22Rv1 (cell line): ENCODE measurements around the gene S100A11.

Source experiments
- H3K27ac ChIP-seq: fragments of 450-650 bp; 2 replicates; pipeline ENCODE4 v1.5.1; 2017
- ZFX ChIP-seq: fragments of 450-650 bp; IDR thresholded peaks from 2 replicates; pipeline ENCODE4 v1.6.1; 2017; ENCODE audit warnings: antibody characterized with exemption, borderline replicate concordance
- TF ChIP-seq, protein P1 (sequence below): fragments of 450-650 bp; IDR thresholded peaks from 2 replicates; pipeline ENCODE4 v1.5.1; 2017; ENCODE audit warnings: mild to moderate bottlenecking

Gene S100A11

DNA sequence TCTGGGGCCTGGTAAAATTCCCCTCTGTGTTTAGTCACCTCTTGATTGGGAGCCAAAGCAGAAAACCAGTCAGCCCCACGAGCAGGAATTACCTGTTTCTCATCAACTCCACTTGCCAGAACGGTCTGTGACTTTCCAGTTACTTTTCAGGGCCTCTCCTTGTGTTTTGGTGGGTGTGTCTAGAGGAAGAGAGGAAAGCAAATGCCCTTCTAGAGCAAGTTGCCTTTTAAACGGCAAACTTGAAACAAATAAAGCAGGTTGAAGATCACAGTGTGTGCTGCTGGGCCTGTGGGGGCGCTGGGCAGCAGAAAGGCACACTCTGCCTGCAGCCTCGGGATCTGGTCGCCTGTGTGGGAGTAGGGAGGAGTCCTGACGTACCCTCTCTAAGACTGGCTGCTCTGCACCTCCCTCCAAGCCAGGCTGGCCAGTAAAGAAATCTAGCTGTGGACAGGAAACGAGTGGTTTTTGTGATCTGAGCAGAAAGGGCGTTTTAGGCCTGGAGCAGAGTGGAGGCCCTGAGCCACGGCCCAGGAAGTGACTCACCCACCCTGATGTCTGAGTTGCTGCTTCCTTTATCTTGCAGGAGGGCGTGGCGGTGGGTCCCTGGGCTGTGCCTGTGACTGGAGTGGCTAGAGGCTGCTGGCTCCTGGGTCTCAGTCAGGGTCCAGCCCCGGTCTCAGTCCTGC is 11.1 kb upstream of the S100A11 start:
- H3K27ac ChIP-seq, result peak overlapping the region; percentile 89
- TF ChIP-seq, protein P1, sequence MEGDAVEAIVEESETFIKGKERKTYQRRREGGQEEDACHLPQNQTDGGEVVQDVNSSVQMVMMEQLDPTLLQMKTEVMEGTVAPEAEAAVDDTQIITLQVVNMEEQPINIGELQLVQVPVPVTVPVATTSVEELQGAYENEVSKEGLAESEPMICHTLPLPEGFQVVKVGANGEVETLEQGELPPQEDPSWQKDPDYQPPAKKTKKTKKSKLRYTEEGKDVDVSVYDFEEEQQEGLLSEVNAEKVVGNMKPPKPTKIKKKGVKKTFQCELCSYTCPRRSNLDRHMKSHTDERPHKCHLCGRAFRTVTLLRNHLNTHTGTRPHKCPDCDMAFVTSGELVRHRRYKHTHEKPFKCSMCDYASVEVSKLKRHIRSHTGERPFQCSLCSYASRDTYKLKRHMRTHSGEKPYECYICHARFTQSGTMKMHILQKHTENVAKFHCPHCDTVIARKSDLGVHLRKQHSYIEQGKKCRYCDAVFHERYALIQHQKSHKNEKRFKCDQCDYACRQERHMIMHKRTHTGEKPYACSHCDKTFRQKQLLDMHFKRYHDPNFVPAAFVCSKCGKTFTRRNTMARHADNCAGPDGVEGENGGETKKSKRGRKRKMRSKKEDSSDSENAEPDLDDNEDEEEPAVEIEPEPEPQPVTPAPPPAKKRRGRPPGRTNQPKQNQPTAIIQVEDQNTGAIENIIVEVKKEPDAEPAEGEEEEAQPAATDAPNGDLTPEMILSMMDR, result peak; percentile 86
- no peak for TF ChIP-seq ZFX

DNA sequence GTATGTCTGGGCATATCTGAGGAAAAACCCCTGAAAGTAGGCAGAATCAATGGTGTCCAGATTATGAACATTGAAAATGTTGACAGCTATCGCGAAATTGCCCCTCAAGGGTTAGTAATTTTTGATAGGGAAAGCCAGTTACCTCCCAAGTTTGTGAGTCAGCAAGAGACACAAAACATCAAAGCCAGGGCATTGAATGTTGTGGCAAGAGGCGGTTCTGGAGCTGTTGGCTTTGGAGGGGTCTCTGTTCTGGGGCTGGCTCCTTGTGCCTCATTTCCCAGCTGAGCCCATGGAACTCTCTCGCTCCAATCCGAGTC is 10.6 kb upstream of the S100A11 start:
- peak overlapping the region; percentile 89 for H3K27ac ChIP-seq
- no peak for TF ChIP-seq ZFX
- TF ChIP-seq, protein P1, result no peak

DNA sequence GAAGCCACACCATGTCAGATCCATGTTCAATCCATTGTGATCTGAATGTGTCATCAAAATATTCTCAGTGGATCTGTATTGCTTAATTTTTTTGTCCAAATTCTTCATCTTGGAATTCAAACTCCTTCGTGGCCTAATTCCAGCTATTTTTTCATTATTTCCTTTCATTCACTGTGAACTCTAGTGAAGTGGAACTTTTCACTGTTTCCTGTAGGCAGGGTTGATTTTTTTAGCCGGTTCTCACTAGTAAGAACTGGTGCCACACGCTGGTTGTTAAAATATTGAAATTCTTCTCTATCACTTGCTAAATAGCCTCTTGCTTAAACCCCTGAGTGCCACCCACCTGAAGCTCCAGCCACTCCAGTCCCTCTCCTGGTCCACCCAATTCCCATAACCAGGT is 7.6 kb upstream of the S100A11 start:
- no peak overlapping the region for H3K27ac ChIP-seq
- TF ChIP-seq, protein P1, result no peak
- TF ChIP-seq ZFX, result no peak

DNA sequence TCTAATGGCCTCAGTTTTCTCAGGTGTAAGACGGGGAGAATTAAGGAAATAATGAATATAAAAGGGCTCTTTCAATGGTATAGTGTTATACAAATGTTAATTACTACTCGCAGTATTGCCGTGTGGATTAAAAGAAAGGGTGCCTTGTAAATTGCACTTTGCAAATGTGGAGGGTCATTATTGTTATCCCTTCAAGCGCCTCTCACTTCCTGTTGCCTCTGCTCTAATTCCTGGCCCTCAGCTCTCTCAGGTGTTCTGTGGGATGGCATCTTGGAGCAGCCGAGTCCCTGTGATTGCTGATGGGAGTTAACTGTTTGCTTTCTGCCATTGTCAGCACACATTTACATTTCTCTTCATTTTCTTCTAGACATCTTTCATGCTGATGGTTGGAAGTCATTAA is 7.1 kb upstream of the S100A11 start:
- TF ChIP-seq, protein P1, result no peak
- TF ChIP-seq ZFX, result no peak
- no peak overlapping the region for H3K27ac ChIP-seq

DNA sequence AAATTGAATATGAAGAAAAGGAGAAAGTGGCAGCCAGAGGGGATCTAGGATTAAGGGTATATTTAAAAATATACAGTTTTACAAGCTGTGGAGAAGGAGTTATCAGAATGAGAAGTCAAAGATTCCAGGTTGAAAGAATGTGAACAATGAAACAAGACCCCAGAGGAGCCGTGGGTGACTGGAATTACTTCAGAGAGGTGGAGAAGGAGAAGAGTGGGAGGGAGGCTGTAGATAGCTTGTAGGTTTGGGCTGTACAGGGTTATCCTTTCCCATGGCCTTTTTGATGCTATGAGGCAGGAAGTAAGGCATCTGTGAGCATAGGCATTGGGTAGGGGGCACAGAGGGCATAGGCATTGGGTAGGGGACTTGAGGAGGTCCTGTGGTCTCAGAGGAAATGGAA is 5.2 kb upstream of the S100A11 start:
- no peak overlapping the region for H3K27ac ChIP-seq
- TF ChIP-seq, protein P1, result no peak
- no peak for TF ChIP-seq ZFX

DNA sequence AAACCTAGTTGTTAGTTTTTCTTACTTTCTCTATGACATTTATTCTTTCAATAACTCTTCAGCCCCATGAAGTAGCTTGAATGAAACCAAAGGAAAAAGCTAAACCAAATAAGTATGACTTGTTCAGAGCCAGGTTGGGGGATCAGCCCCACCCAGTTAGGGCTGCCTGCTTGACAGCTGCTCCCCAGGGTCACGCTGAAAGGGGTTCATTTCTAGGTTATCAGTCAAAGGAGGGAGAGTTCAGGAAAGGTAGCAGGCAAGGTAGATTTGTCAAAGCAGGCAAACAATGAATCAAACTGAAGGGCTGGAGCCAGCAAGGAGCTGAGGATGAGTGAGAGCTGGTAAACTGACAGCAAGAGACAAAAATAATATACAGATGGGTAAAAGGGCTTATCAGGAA is 3.1 kb upstream of the S100A11 start:
- TF ChIP-seq, protein P1, result no peak
- no peak for TF ChIP-seq ZFX
- no peak overlapping the region for H3K27ac ChIP-seq

DNA sequence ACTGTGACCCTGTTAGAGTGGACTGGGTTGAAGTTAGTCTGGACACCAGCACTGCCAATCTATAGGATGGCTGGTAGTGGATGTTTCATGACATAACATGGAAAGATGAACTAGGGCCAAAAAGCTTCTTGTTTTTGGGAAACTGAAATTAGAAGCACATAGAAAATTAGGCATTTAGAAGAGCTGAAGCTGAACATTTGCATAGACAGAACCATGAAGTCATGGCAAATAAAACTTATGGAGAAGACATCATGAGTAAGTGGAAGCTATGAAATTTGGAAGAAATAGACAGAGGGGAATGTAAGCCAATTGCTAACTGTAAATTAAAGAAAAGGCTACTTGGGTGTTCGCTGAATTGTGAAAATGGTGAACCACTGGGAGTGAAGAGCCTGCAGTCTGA is 2.7 kb upstream of the S100A11 start:
- H3K27ac ChIP-seq, result no peak overlapping the region
- TF ChIP-seq, protein P1, result no peak
- TF ChIP-seq ZFX, result no peak
